Measurements from ENCODE around the gene PGM2. TPM values are rescaled to one million over a fixed set of nuclear protein-coding genes. Genes with fewer than 3 reads are reported as not detected.

PGM2 gene
- total RNA-seq, 2 donors from 2014 or later: 23.2 to 25.3 TPM

GRCh38 chr4:37858112-37858511 is 31.6 kb downstream of the PGM2 start:
- TF ChIP-seq CTCF (IDR thresholded peaks at IDR 0.05): no peak
- TF ChIP-seq POLR2A (IDR thresholded peaks at IDR 0.05): no peak
- TF ChIP-seq POLR2AphosphoS5 (IDR thresholded peaks at IDR 0.05): no peak
- no peak for DNase-seq (ENCODE audit: low spot score)
- H3K27me3 ChIP-seq (replicated peaks; ENCODE audit: insufficient read depth): no peaks in the 10 kb centered on the region
- H3K4me1 ChIP-seq (replicated peaks): no peaks in the 10 kb centered on the region
- H3K9me3 ChIP-seq: no peaks in the 10 kb centered on the region
- intact Hi-C loops (cut with DNase I): no loop called here
- WGBS: 87% methylated on average over 4 of the region's 4 CpGs
- H3K27ac ChIP-seq: no peak overlapping the region
- H3K36me3 ChIP-seq: no peaks in the 10 kb centered on the region
- H3K4me3 ChIP-seq: no peak overlapping the region

GRCh38 chr4:37858872-37859271 is 32.4 kb downstream of the PGM2 start:
- Histone ChIP-seq H3K9me3 (no peaks in the 10 kb centered on the region), H3K27me3 (replicated peaks; ENCODE audit: insufficient read depth) (no peaks in the 10 kb centered on the region), H3K4me1 (replicated peaks) (no peaks in the 10 kb centered on the region), H3K4me3 (no peak overlapping the region), H3K36me3 (no peaks in the 10 kb centered on the region), H3K27ac (no peak overlapping the region)
- TF ChIP-seq CTCF (IDR thresholded peaks at IDR 0.05) (no peak), POLR2AphosphoS5 (IDR thresholded peaks at IDR 0.05) (no peak), POLR2A (IDR thresholded peaks at IDR 0.05) (no peak)
- intact Hi-C loops (cut with DNase I): no loop called here
- no peak for DNase-seq (ENCODE audit: low spot score)

GRCh38 chr4:37860266-37860665 is 33.8 kb downstream of the PGM2 start:
- Histone ChIP-seq H3K27me3 (replicated peaks; ENCODE audit: insufficient read depth) (no peaks in the 10 kb centered on the region), H3K4me3 (no peak overlapping the region), H3K9me3 (no peaks in the 10 kb centered on the region), H3K27ac (no peak overlapping the region), H3K36me3 (no peaks in the 10 kb centered on the region), H3K4me1 (replicated peaks) (no peaks in the 10 kb centered on the region)
- WGBS: 89% methylated on average over 1 of the region's 1 CpG
- intact Hi-C loops (cut with DNase I): no loop called here
- TF ChIP-seq POLR2AphosphoS5 (IDR thresholded peaks at IDR 0.05) (no peak), CTCF (IDR thresholded peaks at IDR 0.05) (no peak), POLR2A (IDR thresholded peaks at IDR 0.05) (no peak)
- no peak for DNase-seq (ENCODE audit: low spot score)

DNA sequence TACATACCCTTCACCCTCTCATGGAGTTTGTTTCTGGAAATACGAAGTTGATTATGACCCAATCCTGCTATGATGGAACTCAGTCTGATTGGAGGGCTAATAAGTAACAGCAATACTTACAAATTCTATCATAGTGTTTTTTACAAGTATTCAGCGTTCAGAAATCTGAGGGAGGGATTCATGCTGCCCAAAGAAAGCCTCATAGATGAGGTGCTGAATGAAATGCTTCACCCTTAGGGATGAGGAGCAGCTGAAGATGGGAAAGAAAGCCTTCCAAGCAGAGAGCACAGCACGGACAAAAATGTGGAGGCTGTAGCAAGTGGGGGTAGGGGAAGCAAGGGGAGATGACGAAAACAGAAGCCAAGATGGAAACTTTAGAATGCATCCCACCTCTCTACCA is 36.5 kb downstream of the PGM2 start:
- TF ChIP-seq POLR2AphosphoS5 (IDR thresholded peaks at IDR 0.05) (no peak), POLR2A (IDR thresholded peaks at IDR 0.05) (no peak), CTCF (IDR thresholded peaks at IDR 0.05) (no peak)
- no peaks in the 10 kb centered on the region for H3K36me3 ChIP-seq

DNA sequence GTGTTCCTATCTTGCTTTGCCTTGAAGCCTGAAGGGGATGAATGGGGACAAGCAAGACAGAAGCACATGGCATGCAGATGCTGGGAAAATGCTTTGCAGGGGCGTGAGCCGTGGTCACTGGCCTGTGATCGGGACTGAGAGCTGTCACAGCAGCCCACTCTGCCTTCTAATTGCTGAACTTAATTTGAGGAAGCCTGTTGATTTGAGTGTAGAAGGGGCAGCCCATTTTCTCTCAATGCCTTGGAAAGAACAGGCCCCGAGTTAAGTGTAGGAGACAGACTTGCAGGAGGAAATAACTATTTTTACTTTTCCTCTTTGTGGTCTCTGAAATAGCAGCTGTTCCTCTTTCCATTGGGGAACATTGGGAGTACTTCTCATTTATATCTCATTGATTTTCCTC is 38.3 kb downstream of the PGM2 start:
- 92% methylated on average over 4 of the region's 4 CpGs for WGBS
- Histone ChIP-seq H3K36me3 (no peaks in the 10 kb centered on the region), H3K27me3 (replicated peaks; ENCODE audit: insufficient read depth) (no peaks in the 10 kb centered on the region), H3K9me3 (no peaks in the 10 kb centered on the region), H3K4me3 (no peak overlapping the region), H3K27ac (no peak overlapping the region), H3K4me1 (replicated peaks) (no peaks in the 10 kb centered on the region)
- DNase-seq (ENCODE audit: low spot score): no peak
- TF ChIP-seq CTCF (IDR thresholded peaks at IDR 0.05): no peak
- no peak for TF ChIP-seq POLR2AphosphoS5 (IDR thresholded peaks at IDR 0.05)
- no peak for TF ChIP-seq POLR2A (IDR thresholded peaks at IDR 0.05)
- intact Hi-C loops (cut with DNase I): no loop called here

More for the DNA sequence above, 36.5 kb downstream of the PGM2 start:
- H3K27me3 ChIP-seq (replicated peaks; ENCODE audit: insufficient read depth): no peaks in the 10 kb centered on the region
- H3K9me3 ChIP-seq: no peaks in the 10 kb centered on the region
- intact Hi-C loops (cut with DNase I): no loop called here
- H3K4me3 ChIP-seq: no peak overlapping the region
- 90% methylated on average over 4 of the region's 4 CpGs for WGBS
- H3K27ac ChIP-seq: no peak overlapping the region
- no peaks in the 10 kb centered on the region for H3K4me1 ChIP-seq (replicated peaks)
- no peak for DNase-seq (ENCODE audit: low spot score)
